ENCODE results near the gene SLC37A2.

DNA sequence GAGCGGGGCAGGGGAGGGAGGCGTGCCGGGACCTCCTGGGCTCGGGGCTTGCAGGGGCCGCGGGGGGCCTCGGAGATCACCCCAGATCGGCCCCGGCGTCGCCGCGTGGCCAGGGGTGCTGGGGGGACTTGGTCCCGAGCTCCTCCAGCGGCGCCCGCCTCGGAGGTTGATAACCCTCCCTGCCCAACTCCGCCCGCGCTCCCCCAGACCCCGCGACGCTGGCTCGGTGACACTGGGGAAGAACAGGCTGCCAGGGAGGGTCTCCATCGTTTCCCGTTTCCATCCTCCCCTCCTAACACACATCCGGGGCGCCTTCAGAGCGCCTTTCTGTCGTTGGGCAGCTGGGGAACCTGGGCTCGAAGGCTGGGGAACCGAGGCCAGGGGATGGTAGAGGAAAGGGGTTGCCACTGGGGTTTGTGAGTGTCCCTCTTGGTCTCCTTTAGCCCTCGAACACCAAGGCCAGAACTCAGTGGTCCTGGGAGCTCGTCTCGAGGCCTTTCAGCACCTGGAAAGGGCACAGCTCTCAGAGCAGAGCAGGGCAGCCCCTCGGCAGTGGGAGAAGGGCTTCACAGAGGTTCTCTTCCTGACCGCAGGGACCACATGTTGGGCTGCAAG, 431 bp downstream of the SLC37A2 start:
- TF ChIP-seq POLR2A (IDR thresholded peaks at IDR 0.05; ENCODE audit: low read depth, low read length) (no peak), POLR2AphosphoS5 (IDR thresholded peaks at IDR 0.05; ENCODE audit: low read depth, low read length) (no peak), TAF1 (IDR thresholded peaks at IDR 0.05; ENCODE audit: borderline replicate concordance, low read depth, low read length) (no peak)

Measured in GM12892 (cell line).